OCI-LY7 (cell line): ENCODE measurements around the gene SKOR2.

Experiments
- EZH2phosphoT487 ChIP-seq: fragments of 200-600 bp; sonication (generic); IDR thresholded peaks from 2 replicates; pipeline ENCODE4 v1.6.1; 2018; ENCODE audit warnings: low read depth, borderline replicate concordance, mild to moderate bottlenecking, mixed run types, antibody characterized with exemption, low read length, moderate library complexity, mixed read lengths
- TF ChIP-seq, protein P1 (sequence below): fragments of 200-600 bp; sonication (generic); conservative IDR thresholded peaks from 2 replicates; pipeline ENCODE4 v1.5.1; 2014; ENCODE audit warnings: mild to moderate bottlenecking, antibody characterized with exemption, low read length, moderate library complexity, mixed read lengths

DNA sequence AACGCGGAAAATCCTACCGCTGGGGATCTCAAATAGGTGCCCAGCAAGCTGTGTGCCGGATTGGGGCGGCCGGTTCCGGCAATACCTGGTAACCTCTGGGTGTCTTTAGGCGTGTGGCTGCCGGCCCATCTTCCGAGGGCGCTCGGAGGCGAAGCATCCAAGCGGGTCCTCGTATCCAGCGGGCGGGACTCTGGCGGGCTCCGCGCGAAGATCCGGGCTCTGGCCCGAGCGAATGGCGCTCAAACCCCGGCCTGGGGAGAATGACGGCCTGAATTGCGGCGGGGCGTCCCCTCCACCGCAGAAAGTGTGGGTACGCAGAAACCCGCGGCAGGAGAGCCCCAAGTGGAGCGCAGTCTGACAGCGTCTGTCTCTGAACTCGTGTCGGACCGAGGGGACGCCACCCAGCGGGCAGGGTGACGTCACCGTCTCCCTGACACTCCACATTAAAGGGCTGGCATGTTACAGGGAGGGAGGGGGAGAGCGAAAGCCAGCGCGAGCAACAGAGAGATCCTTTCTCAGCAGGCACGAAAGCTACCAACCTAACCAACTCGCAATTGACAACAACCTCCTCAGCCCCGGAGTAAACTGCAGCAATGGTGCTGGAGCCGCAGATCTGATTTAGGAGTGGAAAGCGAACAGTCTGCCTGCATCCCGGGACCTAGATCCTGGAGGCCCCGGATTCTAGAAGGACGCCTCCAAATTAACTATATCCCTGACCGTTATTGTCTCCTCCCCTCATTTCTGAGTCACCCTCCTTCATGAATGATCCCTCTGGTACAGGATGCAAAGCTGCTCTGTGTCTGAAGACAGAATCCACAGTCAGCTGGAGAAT lies at the start of gene SKOR2:
- TF ChIP-seq, protein P1, sequence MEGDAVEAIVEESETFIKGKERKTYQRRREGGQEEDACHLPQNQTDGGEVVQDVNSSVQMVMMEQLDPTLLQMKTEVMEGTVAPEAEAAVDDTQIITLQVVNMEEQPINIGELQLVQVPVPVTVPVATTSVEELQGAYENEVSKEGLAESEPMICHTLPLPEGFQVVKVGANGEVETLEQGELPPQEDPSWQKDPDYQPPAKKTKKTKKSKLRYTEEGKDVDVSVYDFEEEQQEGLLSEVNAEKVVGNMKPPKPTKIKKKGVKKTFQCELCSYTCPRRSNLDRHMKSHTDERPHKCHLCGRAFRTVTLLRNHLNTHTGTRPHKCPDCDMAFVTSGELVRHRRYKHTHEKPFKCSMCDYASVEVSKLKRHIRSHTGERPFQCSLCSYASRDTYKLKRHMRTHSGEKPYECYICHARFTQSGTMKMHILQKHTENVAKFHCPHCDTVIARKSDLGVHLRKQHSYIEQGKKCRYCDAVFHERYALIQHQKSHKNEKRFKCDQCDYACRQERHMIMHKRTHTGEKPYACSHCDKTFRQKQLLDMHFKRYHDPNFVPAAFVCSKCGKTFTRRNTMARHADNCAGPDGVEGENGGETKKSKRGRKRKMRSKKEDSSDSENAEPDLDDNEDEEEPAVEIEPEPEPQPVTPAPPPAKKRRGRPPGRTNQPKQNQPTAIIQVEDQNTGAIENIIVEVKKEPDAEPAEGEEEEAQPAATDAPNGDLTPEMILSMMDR = no peak
- TF ChIP-seq EZH2phosphoT487 = no peak
